WTC11 (cell line): Measurements from ENCODE around the gene PARVB. TPM values are rescaled to one million over a fixed set of nuclear protein-coding genes. Genes with fewer than 3 reads are reported as not detected.

Source experiments
- ATAC-seq: fragments of 200-7000 bp; cut with Tn5 transposase; 2 replicates; pipeline ENCODE4 v1.10.0; 2021; ENCODE audit warnings: mild to moderate bottlenecking, moderate library complexity
- CTCF ChIA-PET: fragments of 300-600 bp; sonication (Branson Sonifier 250); formaldehyde crosslinking; loops from one replicate; lab custom pipeline; 2021; ENCODE audit warnings: antibody characterized with exemption; lab: Charles Lee
- POLR2A ChIA-PET: fragments of 350-600 bp; sonication (Branson Sonifier 250); formaldehyde crosslinking; loops from one replicate; lab custom pipeline; 2021; ENCODE audit warnings: antibody characterized with exemption; lab: Charles Lee
- DNase-seq: peaks from one replicate; pipeline ENCODE4 v3.0.0; 2021; ENCODE audit warnings: low spot score
- H3K27ac Mint-ChIP-seq: 2 replicates; pipeline ENCODE4 v1.8.0; 2021; ENCODE audit warnings: mixed read lengths
- H3K27me3 Mint-ChIP-seq: 2 replicates; pipeline ENCODE4 v1.8.0; 2021; ENCODE audit warnings: low read depth, mild to moderate bottlenecking, moderate library complexity, mixed read lengths
- H3K36me3 Mint-ChIP-seq: 2 replicates; pipeline ENCODE4 v1.8.0; 2021; ENCODE audit warnings: mixed read lengths
- H3K4me1 Mint-ChIP-seq: 2 replicates; pipeline ENCODE4 v1.8.0; 2022; ENCODE audit warnings: mixed read lengths
- H3K4me3 Mint-ChIP-seq: 2 replicates; pipeline ENCODE4 v1.8.0; 2021; ENCODE audit warnings: mild to moderate bottlenecking, moderate library complexity, mixed read lengths
- H3K9me3 Mint-ChIP-seq: 2 replicates; pipeline ENCODE4 v1.8.0; 2021; ENCODE audit warnings: mixed read lengths
- ELF4 ChIP-seq: sonication (generic); formaldehyde crosslinking; IDR thresholded peaks from 2 replicates; pipeline ENCODE4 v1.8.1; 2022; ENCODE audit warnings: low read depth, mild to moderate bottlenecking, moderate library complexity, missing genetic modification reagents
- FOXK1 ChIP-seq: sonication (generic); formaldehyde crosslinking; IDR thresholded peaks from 2 replicates; pipeline ENCODE4 v1.8.0; 2022; ENCODE audit warnings: mild to moderate bottlenecking, moderate library complexity, missing genetic modification reagents
- FOXP1 ChIP-seq: sonication (generic); formaldehyde crosslinking; IDR thresholded peaks from 2 replicates; pipeline ENCODE4 v1.8.0; 2022; ENCODE audit warnings: missing genetic modification reagents, mild to moderate bottlenecking, moderate library complexity, borderline replicate concordance
- KAT7 ChIP-seq: sonication (generic); formaldehyde crosslinking; IDR thresholded peaks from 2 replicates; pipeline ENCODE4 v1.8.1; 2023; ENCODE audit warnings: missing genetic modification reagents, mild to moderate bottlenecking, borderline replicate concordance
- MYBL2 ChIP-seq: sonication (generic); formaldehyde crosslinking; IDR thresholded peaks from 2 replicates; pipeline ENCODE4 v1.8.1; 2023; ENCODE audit warnings: mild to moderate bottlenecking, moderate library complexity, missing genetic modification reagents
- NR2C2 ChIP-seq: sonication (generic); formaldehyde crosslinking; IDR thresholded peaks from 2 replicates; pipeline ENCODE4 v1.8.0; 2022; ENCODE audit warnings: mild to moderate bottlenecking, missing genetic modification reagents
- NR3C1 ChIP-seq: sonication (generic); formaldehyde crosslinking; conservative IDR thresholded peaks from 2 replicates; pipeline ENCODE4 v1.8.1; 2023; ENCODE audit warnings: low read depth, mild to moderate bottlenecking, missing genetic modification reagents
- OVOL2 ChIP-seq: fragments of 250-450 bp; sonication (Bioruptor Pico); IDR thresholded peaks from 2 replicates; pipeline ENCODE4 v1.9.0; 2021; ENCODE audit warnings: mild to moderate bottlenecking, borderline replicate concordance
- PRRX2 ChIP-seq: fragments of 250-450 bp; sonication (Bioruptor Pico); IDR thresholded peaks from 2 replicates; pipeline ENCODE4 v1.8.0; 2021; ENCODE audit warnings: mild to moderate bottlenecking
- ZNF121 ChIP-seq: sonication (generic); formaldehyde crosslinking; IDR thresholded peaks from 2 replicates; pipeline ENCODE4 v1.8.0; 2023; ENCODE audit warnings: missing genetic modification reagents
- total RNA-seq: library from RNA; stranded (reverse); gene quantifications from 3 replicates; pipeline ENCODE4 v1.2.3, GENCODE V29; 2021
- TF ChIP-seq, protein P1 (sequence below): fragments of 250-450 bp; sonication (Bioruptor Pico); conservative IDR thresholded peaks from 2 replicates; pipeline ENCODE4 v1.9.0; 2021; ENCODE audit warnings: mild to moderate bottlenecking
- TF ChIP-seq, protein P2 (sequence below): fragments of 250-450 bp; sonication (Bioruptor Pico); IDR thresholded peaks from 2 replicates; pipeline ENCODE4 v1.9.0; 2021; ENCODE audit warnings: mild to moderate bottlenecking, borderline replicate concordance
- TF ChIP-seq, protein P3 (sequence below): sonication (generic); formaldehyde crosslinking; IDR thresholded peaks from 2 replicates; pipeline ENCODE4 v1.8.1; 2022; ENCODE audit warnings: mild to moderate bottlenecking, moderate library complexity, missing genetic modification reagents
- TF ChIP-seq, protein P4 (sequence below): fragments of 250-450 bp; sonication (Bioruptor Pico); IDR thresholded peaks from 2 replicates; pipeline ENCODE4 v1.9.0; 2021; ENCODE audit warnings: mild to moderate bottlenecking
- TF ChIP-seq, protein P5 (sequence below): sonication (generic); formaldehyde crosslinking; IDR thresholded peaks from 2 replicates; pipeline ENCODE4 v1.8.1; 2023; ENCODE audit warnings: mild to moderate bottlenecking, moderate library complexity, missing genetic modification reagents
- TF ChIP-seq, protein P6 (sequence below): sonication (generic); formaldehyde crosslinking; conservative IDR thresholded peaks from 2 replicates; pipeline ENCODE4 v1.8.1; 2022; ENCODE audit warnings: mild to moderate bottlenecking, missing genetic modification reagents
- TF ChIP-seq, protein P7 (sequence below): sonication (generic); formaldehyde crosslinking; IDR thresholded peaks from 2 replicates; pipeline ENCODE4 v1.8.0; 2022; ENCODE audit warnings: mild to moderate bottlenecking, missing genetic modification reagents

PARVB gene
- total RNA-seq, 1 experiment from 2014 or later: 3.3 TPM

DNA sequence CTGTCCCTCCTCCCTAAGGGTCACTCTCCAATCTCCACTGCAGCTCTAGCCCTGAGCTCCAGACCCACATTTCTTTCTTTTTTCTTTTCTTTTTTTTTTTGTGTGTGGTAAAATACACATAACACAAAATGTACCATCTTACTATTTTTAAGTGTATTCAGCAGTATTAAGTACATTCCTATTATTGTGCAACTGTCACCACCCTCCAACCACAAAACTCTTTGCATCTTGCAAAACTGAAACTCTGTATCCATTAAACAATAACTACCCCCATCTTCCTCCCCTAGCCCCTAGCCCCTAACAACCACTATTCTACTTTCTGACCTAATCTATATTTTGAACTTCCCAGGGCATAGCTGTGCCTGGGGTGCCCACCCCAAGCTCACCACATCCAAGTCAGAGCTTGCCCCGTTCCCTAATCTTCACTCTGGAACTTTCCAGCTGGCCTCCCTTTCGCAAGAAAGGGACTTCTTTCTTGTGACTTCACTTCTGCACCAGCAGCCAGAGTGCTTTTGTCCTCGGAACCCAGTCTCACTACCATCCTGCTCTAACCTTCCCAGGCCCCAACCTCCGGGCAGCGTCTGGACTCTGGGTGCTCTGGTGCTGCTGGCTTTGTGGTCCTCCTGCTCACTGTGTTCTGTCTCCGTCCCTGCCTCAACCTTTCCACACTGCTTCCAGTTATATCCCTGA is 187.3 kb downstream of the PARVB start:
- TF ChIP-seq FOXP1: no peak
- TF ChIP-seq, protein P1, sequence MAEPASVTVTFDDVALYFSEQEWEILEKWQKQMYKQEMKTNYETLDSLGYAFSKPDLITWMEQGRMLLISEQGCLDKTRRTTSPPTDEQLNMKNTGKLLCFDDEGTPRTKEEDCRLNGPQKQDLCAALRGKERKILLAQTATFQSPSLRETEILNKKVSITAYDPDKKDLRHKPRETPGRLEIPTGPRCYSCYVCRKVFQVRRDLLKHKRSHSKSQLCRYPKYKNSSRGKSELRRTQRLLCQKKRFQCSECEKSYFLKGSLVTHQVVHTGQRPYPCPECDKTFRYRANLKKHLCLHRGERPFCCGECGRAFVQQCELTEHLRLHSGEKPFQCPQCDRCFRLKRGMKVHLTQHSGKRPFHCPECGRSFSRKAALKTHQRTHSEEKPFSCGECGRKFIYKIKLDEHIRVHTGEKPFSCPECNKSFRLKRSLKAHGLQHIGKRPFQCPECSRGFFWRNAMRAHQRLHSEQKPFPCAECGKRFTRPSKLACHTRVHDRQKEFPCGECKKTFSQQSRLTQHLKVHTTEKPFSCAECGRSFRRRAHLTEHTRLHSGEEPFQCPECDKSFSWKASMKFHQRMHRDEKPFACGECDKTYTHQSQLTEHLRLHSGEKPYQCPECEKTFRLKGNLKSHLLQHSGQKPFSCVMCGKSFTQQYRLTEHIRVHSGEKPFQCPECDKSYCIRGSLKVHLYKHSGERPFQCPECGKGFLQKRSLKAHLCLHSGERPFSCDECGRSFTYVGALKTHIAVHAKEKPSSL (CRISPR knock-in tag): no peak
- TF ChIP-seq NR3C1 (CRISPR knock-in tag): no peak
- no peak for TF ChIP-seq OVOL2 (CRISPR knock-in tag)
- TF ChIP-seq, protein P2, sequence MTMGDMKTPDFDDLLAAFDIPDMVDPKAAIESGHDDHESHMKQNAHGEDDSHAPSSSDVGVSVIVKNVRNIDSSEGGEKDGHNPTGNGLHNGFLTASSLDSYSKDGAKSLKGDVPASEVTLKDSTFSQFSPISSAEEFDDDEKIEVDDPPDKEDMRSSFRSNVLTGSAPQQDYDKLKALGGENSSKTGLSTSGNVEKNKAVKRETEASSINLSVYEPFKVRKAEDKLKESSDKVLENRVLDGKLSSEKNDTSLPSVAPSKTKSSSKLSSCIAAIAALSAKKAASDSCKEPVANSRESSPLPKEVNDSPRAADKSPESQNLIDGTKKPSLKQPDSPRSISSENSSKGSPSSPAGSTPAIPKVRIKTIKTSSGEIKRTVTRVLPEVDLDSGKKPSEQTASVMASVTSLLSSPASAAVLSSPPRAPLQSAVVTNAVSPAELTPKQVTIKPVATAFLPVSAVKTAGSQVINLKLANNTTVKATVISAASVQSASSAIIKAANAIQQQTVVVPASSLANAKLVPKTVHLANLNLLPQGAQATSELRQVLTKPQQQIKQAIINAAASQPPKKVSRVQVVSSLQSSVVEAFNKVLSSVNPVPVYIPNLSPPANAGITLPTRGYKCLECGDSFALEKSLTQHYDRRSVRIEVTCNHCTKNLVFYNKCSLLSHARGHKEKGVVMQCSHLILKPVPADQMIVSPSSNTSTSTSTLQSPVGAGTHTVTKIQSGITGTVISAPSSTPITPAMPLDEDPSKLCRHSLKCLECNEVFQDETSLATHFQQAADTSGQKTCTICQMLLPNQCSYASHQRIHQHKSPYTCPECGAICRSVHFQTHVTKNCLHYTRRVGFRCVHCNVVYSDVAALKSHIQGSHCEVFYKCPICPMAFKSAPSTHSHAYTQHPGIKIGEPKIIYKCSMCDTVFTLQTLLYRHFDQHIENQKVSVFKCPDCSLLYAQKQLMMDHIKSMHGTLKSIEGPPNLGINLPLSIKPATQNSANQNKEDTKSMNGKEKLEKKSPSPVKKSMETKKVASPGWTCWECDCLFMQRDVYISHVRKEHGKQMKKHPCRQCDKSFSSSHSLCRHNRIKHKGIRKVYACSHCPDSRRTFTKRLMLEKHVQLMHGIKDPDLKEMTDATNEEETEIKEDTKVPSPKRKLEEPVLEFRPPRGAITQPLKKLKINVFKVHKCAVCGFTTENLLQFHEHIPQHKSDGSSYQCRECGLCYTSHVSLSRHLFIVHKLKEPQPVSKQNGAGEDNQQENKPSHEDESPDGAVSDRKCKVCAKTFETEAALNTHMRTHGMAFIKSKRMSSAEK: no peak
- TF ChIP-seq, protein P3, sequence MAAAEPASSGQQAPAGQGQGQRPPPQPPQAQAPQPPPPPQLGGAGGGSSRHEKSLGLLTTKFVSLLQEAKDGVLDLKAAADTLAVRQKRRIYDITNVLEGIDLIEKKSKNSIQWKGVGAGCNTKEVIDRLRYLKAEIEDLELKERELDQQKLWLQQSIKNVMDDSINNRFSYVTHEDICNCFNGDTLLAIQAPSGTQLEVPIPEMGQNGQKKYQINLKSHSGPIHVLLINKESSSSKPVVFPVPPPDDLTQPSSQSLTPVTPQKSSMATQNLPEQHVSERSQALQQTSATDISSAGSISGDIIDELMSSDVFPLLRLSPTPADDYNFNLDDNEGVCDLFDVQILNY: no peak
- TF ChIP-seq, protein P4, sequence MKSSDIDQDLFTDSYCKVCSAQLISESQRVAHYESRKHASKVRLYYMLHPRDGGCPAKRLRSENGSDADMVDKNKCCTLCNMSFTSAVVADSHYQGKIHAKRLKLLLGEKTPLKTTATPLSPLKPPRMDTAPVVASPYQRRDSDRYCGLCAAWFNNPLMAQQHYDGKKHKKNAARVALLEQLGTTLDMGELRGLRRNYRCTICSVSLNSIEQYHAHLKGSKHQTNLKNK (CRISPR knock-in tag): no peak
- no peak for TF ChIP-seq MYBL2 (CRISPR knock-in tag)
- TF ChIP-seq, protein P5, sequence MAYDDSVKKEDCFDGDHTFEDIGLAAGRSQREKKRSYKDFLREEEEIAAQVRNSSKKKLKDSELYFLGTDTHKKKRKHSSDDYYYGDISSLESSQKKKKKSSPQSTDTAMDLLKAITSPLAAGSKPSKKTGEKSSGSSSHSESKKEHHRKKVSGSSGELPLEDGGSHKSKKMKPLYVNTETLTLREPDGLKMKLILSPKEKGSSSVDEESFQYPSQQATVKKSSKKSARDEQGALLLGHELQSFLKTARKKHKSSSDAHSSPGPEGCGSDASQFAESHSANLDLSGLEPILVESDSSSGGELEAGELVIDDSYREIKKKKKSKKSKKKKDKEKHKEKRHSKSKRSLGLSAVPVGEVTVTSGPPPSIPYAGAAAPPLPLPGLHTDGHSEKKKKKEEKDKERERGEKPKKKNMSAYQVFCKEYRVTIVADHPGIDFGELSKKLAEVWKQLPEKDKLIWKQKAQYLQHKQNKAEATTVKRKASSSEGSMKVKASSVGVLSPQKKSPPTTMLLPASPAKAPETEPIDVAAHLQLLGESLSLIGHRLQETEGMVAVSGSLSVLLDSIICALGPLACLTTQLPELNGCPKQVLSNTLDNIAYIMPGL (CRISPR knock-in tag): no peak
- TF ChIP-seq ELF4 (CRISPR knock-in tag): no peak
- TF ChIP-seq, protein P6, sequence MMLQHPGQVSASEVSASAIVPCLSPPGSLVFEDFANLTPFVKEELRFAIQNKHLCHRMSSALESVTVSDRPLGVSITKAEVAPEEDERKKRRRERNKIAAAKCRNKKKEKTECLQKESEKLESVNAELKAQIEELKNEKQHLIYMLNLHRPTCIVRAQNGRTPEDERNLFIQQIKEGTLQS (CRISPR knock-in tag): no peak
- no peak for TF ChIP-seq KAT7 (CRISPR knock-in tag)
- no peak for TF ChIP-seq ZNF121
- TF ChIP-seq, protein P7, sequence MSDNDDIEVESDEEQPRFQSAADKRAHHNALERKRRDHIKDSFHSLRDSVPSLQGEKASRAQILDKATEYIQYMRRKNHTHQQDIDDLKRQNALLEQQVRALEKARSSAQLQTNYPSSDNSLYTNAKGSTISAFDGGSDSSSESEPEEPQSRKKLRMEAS (CRISPR knock-in tag): no peak
- no peak for TF ChIP-seq FOXK1 (CRISPR knock-in tag)
- no peak for TF ChIP-seq NR2C2
- no peak for TF ChIP-seq PRRX2 (CRISPR knock-in tag)
- DNase-seq: no peak

More for the DNA sequence above, 187.3 kb downstream of the PARVB start:
- H3K9me3 Mint-ChIP-seq: peaks cover 16% of the 10 kb centered on the region
- H3K4me1 Mint-ChIP-seq: no peaks in the 10 kb centered on the region
- H3K27ac Mint-ChIP-seq: no peak overlapping the region
- ATAC-seq: no peak
- no peak overlapping the region for H3K4me3 Mint-ChIP-seq
- 0 out of 2 replicates have a peak, but pooled peaks cover 3% of the 10 kb centered on the region for H3K36me3 Mint-ChIP-seq
- H3K27me3 Mint-ChIP-seq: peaks cover 2% of the 10 kb centered on the region; the same call in 1 of the 2 replicates
- CTCF ChIA-PET: interaction anchor here (1.3 kb wide), 1 partner anchor 125 kb away, joined by 5 read pairs; no protein-coding TSS in a partner anchor
- POLR2A ChIA-PET: no interaction called here
